H1 (cell line): Measurements from ENCODE around the gene CAPZA3. TPM values are rescaled to one million over a fixed set of nuclear protein-coding genes. Genes with fewer than 3 reads are reported as not detected.

Source experiments
- CTCF ChIA-PET: fragments of 300-600 bp; sonication (Branson Sonifier 250); formaldehyde crosslinking; loops from one replicate; lab custom pipeline; 2021; ENCODE audit not compliant: partially characterized antibody; lab: Charles Lee
- POLR2A ChIA-PET: fragments of 300-600 bp; sonication (Branson Sonifier 250); formaldehyde crosslinking; loops from one replicate; lab custom pipeline; 2021; ENCODE audit warnings: inconsistent platforms; ENCODE audit not compliant: partially characterized antibody; lab: Charles Lee
- DNase-seq, 2 experiments: peaks; one replicate each; pipeline versions ENCODE4 v3.0.0 to v3.0.0-alpha.2; 2010 to 2022; ENCODE audit warnings: low spot score in 2 of 2, low read depth in 1 of 2, mixed read lengths in 1 of 2
- FAIRE-seq: peaks from 2 replicates; lab custom pipeline; 2011; peaks lifted over from hg19 to GRCh38; lab: Jason Lieb, UNC
- H2AFZ ChIP-seq: 2 replicates; pipeline ENCODE4 v1.8.1; 2012; ENCODE audit warnings: low read length, inconsistent platforms
- H2AK5ac ChIP-seq: 2 replicates; pipeline ENCODE4 v1.6.1; 2013; ENCODE audit warnings: low read depth, low read length
- H2BK120ac ChIP-seq: replicated peaks from 2 replicates; pipeline ENCODE3; 2013; ENCODE audit warnings: low read depth, low read length, inconsistent platforms
- H2BK12ac ChIP-seq: 2 replicates; pipeline ENCODE4 v1.6.1; 2013; ENCODE audit warnings: low read depth, low read length
- H2BK15ac ChIP-seq: 2 replicates; pipeline ENCODE4 v1.6.1; 2013; ENCODE audit warnings: low read length
- H2BK20ac ChIP-seq: 2 replicates; pipeline ENCODE4 v1.6.1; 2013; ENCODE audit warnings: low read length
- H2BK5ac ChIP-seq: 2 replicates; pipeline ENCODE4 v1.6.1; 2013; ENCODE audit warnings: low read depth, low read length
- H3K14ac ChIP-seq: 2 replicates; pipeline ENCODE4 v1.6.1; 2013; ENCODE audit warnings: inconsistent platforms; ENCODE audit not compliant: insufficient read length
- H3K18ac ChIP-seq: 2 replicates; pipeline ENCODE4 v1.6.1; 2013; ENCODE audit warnings: low read length; ENCODE audit errors: extremely low read depth
- H3K23ac ChIP-seq: 2 replicates; pipeline ENCODE4 v1.6.1; 2013; ENCODE audit warnings: inconsistent platforms; ENCODE audit not compliant: insufficient read length
- H3K23me2 ChIP-seq: 2 replicates; pipeline ENCODE4 v1.6.1; 2013; ENCODE audit warnings: low read depth, low read length
- H3K27ac ChIP-seq: 2 replicates; pipeline ENCODE4 v1.6.1; 2011; ENCODE audit warnings: low read depth, low read length, inconsistent platforms
- H3K27me3 ChIP-seq, 4 experiments: replicated peaks in 1 of 4; 1 replicate in 1 of 4; 2 replicates in 3 of 4; pipeline versions ENCODE4 v1.6.1 to v1.8.1; 2011 to 2013; ENCODE audit warnings: low read length in 3 of 4, mild to moderate bottlenecking in 3 of 4, inconsistent platforms in 2 of 4, mixed read lengths in 2 of 4, moderate library complexity in 1 of 4; ENCODE audit not compliant: control insufficient read depth in 3 of 4, insufficient read depth in 3 of 4; ENCODE audit errors: extremely low read depth in 1 of 4
- H3K36me3 ChIP-seq, 4 experiments: 2 replicates each; pipeline versions ENCODE4 v1.6.1 to v1.8.1; 2011 to 2013; ENCODE audit warnings: mild to moderate bottlenecking in 4 of 4, low read length in 3 of 4, moderate library complexity in 2 of 4, control low read depth in 1 of 4, inconsistent platforms in 1 of 4; ENCODE audit not compliant: insufficient read depth in 4 of 4, control insufficient read depth in 2 of 4
- H3K4ac ChIP-seq: replicated peaks from 2 replicates; pipeline ENCODE3; 2013; ENCODE audit warnings: low read length, low read depth, mixed read lengths, inconsistent platforms; ENCODE audit not compliant: insufficient read length
- H3K4me1 ChIP-seq, 4 experiments: replicated peaks in 1 of 4; 1 replicate in 1 of 4; 2 replicates in 3 of 4; pipeline versions ENCODE4 v1.6.1 to v1.8.1; 2011 to 2013; ENCODE audit warnings: low read length in 3 of 4, inconsistent platforms in 2 of 4, mixed read lengths in 1 of 4; ENCODE audit not compliant: insufficient read depth in 4 of 4, control insufficient read depth in 3 of 4
- H3K4me2 ChIP-seq, 2 experiments: 2 replicates each; pipeline versions ENCODE4 v1.6.1 to v1.8.1; 2011 to 2013; ENCODE audit warnings: low read depth in 2 of 2, low read length in 2 of 2, control low read depth in 1 of 2, inconsistent platforms in 1 of 2, mild to moderate bottlenecking in 1 of 2; ENCODE audit not compliant: insufficient read depth in 1 of 2
- H3K4me3 ChIP-seq, 4 experiments: fragments of 200-600, 300-600 bp in 1 of 4; sonication (generic), shearing (Covaris generic), sonication (Bioruptor Twin) in 1 of 4; 2 replicates each; pipeline versions ENCODE4 v1.5.1 to v1.8.1; 2011 to 2016; ENCODE audit warnings: low read length in 4 of 4, low read depth in 3 of 4, control low read depth in 2 of 4, inconsistent platforms in 2 of 4, mild to moderate bottlenecking in 2 of 4, mixed read lengths in 1 of 4, moderate library complexity in 1 of 4; ENCODE audit not compliant: insufficient read depth in 2 of 4; ENCODE audit errors: extremely low read depth in 1 of 4
- H3K56ac ChIP-seq: replicated peaks from 2 replicates; pipeline ENCODE3; 2013; ENCODE audit warnings: low read depth, mild to moderate bottlenecking, mixed read lengths, low read length, inconsistent platforms; ENCODE audit not compliant: insufficient read length
- H3K79me1 ChIP-seq: 2 replicates; pipeline ENCODE4 v1.6.1; 2013; ENCODE audit warnings: low read depth, low read length, control low read depth
- H3K79me2 ChIP-seq, 2 experiments: 2 replicates each; pipeline versions ENCODE4 v1.6.1 to v1.8.1; 2012 to 2013; ENCODE audit warnings: low read length in 2 of 2, mild to moderate bottlenecking in 2 of 2, inconsistent platforms in 1 of 2; ENCODE audit not compliant: insufficient read depth in 2 of 2, control insufficient read depth in 1 of 2
- H3K9ac ChIP-seq, 4 experiments: replicated peaks in 1 of 4; 1 replicate in 1 of 4; 2 replicates in 3 of 4; pipeline versions ENCODE4 v1.6.1 to v1.8.1; 2011 to 2013; ENCODE audit warnings: low read depth in 3 of 4, low read length in 3 of 4, control low read depth in 2 of 4, mild to moderate bottlenecking in 2 of 4, moderate library complexity in 2 of 4, inconsistent platforms in 1 of 4; ENCODE audit errors: extremely low read depth in 1 of 4
- H3K9me3 ChIP-seq, 2 experiments: 2 replicates each; pipeline versions ENCODE4 v1.6.1 to v1.8.1; 2012 to 2013; ENCODE audit warnings: mild to moderate bottlenecking in 2 of 2, moderate library complexity in 2 of 2, control low read depth in 1 of 2, inconsistent platforms in 1 of 2, low read depth in 1 of 2, low read length in 1 of 2, mixed read lengths in 1 of 2; ENCODE audit not compliant: insufficient read depth in 2 of 2
- H4K20me1 ChIP-seq, 2 experiments: replicated peaks in 1 of 2; 2 replicates each; pipeline versions ENCODE3 to v1.8.1; 2011 to 2013; ENCODE audit warnings: inconsistent platforms in 2 of 2, low read length in 2 of 2, mild to moderate bottlenecking in 1 of 2; ENCODE audit not compliant: insufficient read depth in 2 of 2, control insufficient read depth in 1 of 2
- H4K5ac ChIP-seq: 2 replicates; pipeline ENCODE4 v1.6.1; 2013; ENCODE audit warnings: low read length, low read depth, mixed read lengths, inconsistent platforms; ENCODE audit not compliant: insufficient read length
- H4K8ac ChIP-seq: 2 replicates; pipeline ENCODE4 v1.8.0; 2013; ENCODE audit warnings: mild to moderate bottlenecking, moderate library complexity, low read length, inconsistent platforms; ENCODE audit not compliant: insufficient read depth; ENCODE audit errors: extremely low read depth
- H4K91ac ChIP-seq: replicated peaks from 2 replicates; pipeline ENCODE3; 2013; ENCODE audit warnings: low read length, mixed read lengths, inconsistent platforms; ENCODE audit not compliant: insufficient read length
- GABPA ChIP-seq: IDR thresholded peaks from 2 replicates; pipeline ENCODE4 v1.6.1; 2011; ENCODE audit warnings: mild to moderate bottlenecking, low read length, moderate library complexity, borderline replicate concordance; ENCODE audit not compliant: insufficient read depth
- KDM5A ChIP-seq: fragments of 200-600 bp; IDR thresholded peaks from 2 replicates; pipeline ENCODE4 v1.7.1; 2012; ENCODE audit warnings: mild to moderate bottlenecking, low read length, inconsistent platforms, mixed read lengths
- MAFK ChIP-seq: IDR thresholded peaks from 2 replicates; pipeline ENCODE4 v1.6.1; 2012; ENCODE audit warnings: low read depth, mild to moderate bottlenecking, improper control_type of control experiment, low read length
- MAX ChIP-seq: IDR thresholded peaks from 2 replicates; pipeline ENCODE4 v1.6.1; 2012; ENCODE audit warnings: inconsistent platforms
- POLR2AphosphoS5 ChIP-seq: IDR thresholded peaks from 2 replicates; pipeline ENCODE4 v1.6.1; 2011; ENCODE audit warnings: low read depth, low read length
- TCF12 ChIP-seq: IDR thresholded peaks from 2 replicates; pipeline ENCODE4 v1.6.1; 2011; ENCODE audit warnings: low read depth, mild to moderate bottlenecking, low read length
- polyA plus RNA-seq, 7 experiments: library from polyadenylated mRNA; depleted of rRNA in 3 of 7; stranded (reverse) in 5 of 7; unstranded in 2 of 7; fragments of >200 nt in 5 of 7; fragments of 200-250 nt in 2 of 7; gene quantifications; 1 replicate in 5 of 7; 2 replicates in 1 of 7; 4 replicates in 1 of 7; pipeline versions ENCODE4 v1.2.1 to v1.2.3, GENCODE V29; 2011 to 2013; ENCODE audit warnings: missing spikeins in 2 of 7, mixed read lengths in 2 of 7
- total RNA-seq: library from RNA; stranded (reverse); fragmentation: NEBNext Ultra II Directional; extraction: Animal tissue kit (Norgen Biotek cat#: 25700); gene quantifications from 2 replicates; pipeline ENCODE4 v1.2.1, GENCODE V29; 2021

Gene CAPZA3
- total and polyA plus RNA-seq, 2 of the 8 experiments (the other 6 are each of a cell fraction or from before 2014, with no cell fraction given) = not detected

DNA sequence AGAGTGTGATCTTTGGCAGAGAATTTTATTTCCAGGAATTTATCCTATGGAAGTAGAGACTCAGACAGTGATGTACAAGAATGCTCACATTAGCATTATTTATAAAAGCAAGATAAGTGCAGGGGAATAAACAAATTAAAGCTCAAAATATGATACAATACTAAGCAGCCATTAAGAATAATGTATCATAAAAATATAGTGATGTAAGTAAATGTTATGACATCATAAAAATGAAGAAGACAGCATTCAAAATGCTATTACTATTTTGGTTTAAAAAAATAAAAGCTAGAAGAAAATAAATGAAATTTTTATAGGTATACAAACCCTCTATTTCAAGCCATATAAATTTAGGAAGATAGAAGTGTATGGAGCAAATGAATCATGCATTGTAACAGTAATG is 17.2 kb upstream of the CAPZA3 start:
- Histone ChIP-seq H3K27me3 (no peaks in the 10 kb centered on the region), H3K4me1 (no peaks in the 10 kb centered on the region), H4K20me1 (no peaks in the 10 kb centered on the region), H3K23ac (no peak overlapping the region), H4K5ac (no peak overlapping the region), H3K14ac (no peak overlapping the region), H2BK120ac (no peak overlapping the region), H3K23me2 (no peaks in the 10 kb centered on the region), H2AFZ (no peak overlapping the region), H3K9ac (no peak overlapping the region), H3K4me2 (no peak overlapping the region), H2BK12ac (no peak overlapping the region), H3K56ac (no peak overlapping the region), H2BK20ac (no peak overlapping the region), H3K4ac (no peak overlapping the region), H3K27ac (no peak overlapping the region), H4K8ac (no peak overlapping the region), H3K79me2 (no peaks in the 10 kb centered on the region), H2AK5ac (no peak overlapping the region), H3K36me3 (no peaks in the 10 kb centered on the region), H3K18ac (no peak overlapping the region), H4K91ac (no peak overlapping the region), H2BK15ac (no peak overlapping the region), H3K9me3 (no peaks in the 10 kb centered on the region), H3K79me1 (no peaks in the 10 kb centered on the region), H2BK5ac (no peak overlapping the region), H3K4me3 (no peak overlapping the region)
- ChIA-PET CTCF (no interaction called here), POLR2A (no interaction called here)
- FAIRE-seq (no peak), DNase-seq (no peak)
- TF ChIP-seq TCF12 = no peak
- no peak for TF ChIP-seq POLR2AphosphoS5
- TF ChIP-seq MAFK = no peak
- TF ChIP-seq GABPA = no peak
- no peak for TF ChIP-seq MAX
- TF ChIP-seq KDM5A = no peak
